ENCODE results near the gene CAMK4.
A peak's percentile ranks its signal among the peaks of the same experiment; 100 is the strongest.

CAMK4 gene

DNA sequence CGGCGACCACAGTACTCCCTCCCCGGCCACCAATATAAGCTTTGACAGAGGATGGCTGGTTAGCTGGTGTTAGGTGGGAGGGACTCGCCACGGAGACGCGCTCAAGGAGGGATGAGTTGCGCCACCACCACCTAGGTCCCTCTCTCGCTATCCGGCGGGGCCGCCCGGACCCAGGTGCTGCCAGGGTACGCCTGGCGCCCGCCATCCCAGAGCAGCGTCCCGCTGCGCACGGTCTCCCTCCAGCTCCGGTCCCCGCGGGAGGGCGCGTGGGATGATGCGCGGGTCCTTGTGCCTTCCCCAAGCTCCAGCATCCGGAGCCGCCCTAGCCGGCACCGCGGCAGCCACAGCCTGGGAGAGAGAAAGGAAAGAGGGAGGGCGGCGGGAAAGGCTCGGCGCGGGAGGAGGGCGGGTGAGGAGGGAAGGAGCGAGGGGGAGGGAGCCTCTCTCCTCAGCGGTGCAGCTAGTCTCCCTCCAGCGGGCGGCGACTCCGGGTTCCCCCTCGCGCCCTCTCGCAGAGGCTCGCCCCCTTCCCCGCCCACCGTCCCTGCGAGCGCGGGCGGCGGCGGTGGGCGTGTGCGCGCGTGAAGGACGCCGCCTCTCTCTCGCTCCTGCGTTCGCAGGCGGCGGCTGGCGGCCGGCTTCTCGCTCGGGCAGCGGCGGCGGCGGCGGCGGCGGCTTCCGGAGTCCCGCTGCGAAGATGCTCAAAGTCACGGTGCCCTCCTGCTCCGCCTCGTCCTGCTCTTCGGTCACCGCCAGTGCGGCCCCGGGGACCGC lies at the start of gene CAMK4:
CAMK4 (plus strand) TSS at position 598 of the 774 bp plus-strand sequence; CDS start at position 698, 100 bp downstream.
- DNase-seq = peak; percentile 65

DNA sequence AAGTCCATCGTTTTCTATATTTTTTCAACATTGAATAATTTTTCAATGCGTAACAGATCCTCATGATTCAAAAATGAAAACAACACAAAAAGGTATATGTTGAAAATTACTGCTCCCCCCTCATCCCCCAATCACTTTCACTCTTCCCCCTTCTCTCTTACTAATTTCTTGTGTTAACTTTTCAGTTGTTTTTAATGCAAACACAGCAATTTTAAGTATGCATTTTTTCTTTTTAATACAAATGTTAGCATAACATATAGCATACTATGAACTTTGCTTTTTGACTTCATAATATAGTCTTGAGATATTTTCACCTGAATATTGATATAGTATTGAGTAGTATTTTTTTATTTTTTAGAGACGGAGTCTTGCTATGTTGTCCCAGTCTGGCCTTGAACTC lies 41.1 kb upstream of the CAMK4 start:
- DNase-seq = no peak

DNA sequence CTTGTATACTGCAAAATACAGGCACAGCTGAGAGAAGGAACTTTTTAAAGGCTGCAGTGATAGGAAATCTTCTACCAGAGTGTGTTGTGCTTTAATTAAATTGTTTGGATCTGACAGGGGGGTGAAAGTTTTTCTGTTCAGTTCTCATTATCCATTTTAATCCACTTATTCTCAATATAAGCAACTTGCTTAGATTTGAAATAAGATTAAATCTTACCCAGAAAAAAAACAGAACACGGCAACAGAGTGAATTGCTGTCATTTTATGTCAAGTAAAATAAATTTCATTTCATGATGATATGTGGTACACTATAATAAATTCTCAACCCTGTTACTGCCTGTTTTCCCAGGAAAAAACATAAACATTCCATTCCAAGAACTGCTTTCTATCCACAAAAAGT lies 37.1 kb upstream of the CAMK4 start:
- DNase-seq = no peak

DNA sequence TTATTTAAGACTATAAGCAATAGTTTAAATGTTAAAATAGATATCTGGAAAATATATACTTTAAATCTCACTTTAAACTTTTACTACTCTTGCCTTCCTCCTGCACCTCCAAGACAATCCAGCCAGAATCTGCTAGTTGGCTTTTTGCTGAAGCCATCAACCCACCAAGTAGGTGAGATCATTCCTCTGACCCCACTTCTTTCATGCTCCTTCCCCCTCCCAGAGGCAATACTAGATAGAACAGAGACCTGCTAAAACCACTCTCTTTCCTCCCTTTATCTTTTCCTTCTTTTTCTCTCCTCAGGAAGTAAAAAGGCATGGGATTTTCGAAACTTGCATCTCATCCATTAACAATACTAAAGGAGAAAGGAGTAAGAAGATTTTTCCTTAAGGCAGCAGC lies 30.1 kb upstream of the CAMK4 start:
- no peak for DNase-seq

DNA sequence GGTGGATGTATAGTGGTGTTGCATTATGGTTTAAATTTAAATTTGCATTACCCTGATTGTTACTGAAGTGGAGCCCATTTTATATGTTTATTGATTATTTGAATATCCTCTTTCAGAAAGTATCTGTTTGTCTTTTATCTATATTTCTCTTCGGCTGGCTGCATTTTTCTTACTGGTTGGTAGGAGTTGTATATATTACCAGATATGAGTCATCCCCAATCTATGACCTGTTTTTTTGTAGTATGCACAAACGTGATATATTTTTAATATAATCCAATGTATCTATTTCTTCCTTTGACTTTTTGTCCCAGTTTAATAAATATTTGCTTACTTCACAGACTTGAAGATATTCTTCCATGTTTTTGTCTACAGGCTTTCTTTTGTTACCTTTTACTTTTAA lies 29.3 kb upstream of the CAMK4 start:
- no peak for DNase-seq

DNA sequence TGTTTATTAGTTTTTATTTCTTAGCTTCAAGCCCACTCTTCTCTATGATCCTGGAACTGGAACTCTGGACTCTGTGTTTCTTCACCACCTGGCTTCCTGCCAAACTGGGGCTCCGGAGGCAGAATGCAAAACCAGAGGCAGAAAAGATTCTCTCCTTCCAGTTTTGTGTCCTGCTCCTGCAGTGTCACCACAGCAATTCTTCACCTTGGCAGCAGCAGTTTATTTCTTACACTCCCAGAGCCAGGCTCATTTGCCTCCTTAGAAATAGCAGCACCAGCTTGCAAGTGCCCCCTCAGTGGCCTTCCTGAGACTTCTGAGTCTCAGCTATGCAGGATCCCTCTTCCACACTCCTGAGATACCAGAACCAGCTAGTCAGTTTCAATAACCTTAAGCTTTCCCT lies 26.7 kb upstream of the CAMK4 start:
- no peak for DNase-seq

DNA sequence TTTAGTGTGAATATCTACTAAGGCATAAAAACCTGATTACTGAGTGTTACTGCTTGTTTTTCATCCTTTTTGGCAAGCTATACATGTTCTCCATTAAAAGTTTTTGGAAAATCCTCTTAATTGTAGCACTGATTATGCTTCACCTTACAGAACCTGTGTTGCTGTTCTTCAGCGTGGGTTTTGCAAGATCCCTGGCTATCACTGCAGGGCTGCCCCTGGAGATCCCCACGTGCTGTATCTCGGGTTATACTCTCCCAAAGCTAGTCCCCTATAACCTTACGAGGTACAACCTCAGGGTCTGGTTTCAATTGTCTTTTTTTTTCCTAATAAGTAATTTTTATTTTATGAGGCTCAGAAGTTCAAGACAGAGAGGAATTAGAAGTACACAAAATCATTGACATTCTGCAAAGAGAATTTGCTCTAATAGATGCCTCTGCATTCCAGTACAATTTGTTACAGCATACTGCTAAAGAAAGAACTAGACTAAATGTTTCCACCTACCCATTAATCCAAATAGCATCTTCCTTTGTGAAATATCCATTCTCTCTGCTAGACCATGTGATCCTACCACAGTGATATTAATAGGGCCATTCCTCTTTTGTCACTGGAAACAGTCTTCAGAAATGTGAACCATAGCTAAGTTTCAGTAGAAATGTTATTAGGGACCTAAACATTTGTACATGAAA lies 25.8 kb upstream of the CAMK4 start:
- no peak for DNase-seq

DNA sequence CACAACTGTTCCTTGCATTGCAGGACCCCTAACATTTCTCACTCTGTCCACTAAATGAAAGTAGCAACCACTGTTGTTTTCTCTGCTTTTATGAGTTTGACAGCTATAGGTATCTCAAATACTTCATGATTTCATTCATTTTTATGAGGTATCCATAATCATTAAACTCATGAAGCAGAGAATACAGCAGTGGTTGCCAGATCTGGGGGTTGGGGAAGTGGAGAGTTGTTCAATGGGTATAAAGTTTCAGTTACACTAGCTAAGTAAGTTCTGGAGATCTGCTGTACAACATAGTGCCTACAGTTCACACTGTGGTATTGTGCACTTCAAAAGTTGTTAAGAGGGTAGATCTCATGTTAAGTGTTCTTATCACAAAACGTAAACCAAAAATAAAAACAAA lies 23.4 kb upstream of the CAMK4 start:
- no peak for DNase-seq

DNA sequence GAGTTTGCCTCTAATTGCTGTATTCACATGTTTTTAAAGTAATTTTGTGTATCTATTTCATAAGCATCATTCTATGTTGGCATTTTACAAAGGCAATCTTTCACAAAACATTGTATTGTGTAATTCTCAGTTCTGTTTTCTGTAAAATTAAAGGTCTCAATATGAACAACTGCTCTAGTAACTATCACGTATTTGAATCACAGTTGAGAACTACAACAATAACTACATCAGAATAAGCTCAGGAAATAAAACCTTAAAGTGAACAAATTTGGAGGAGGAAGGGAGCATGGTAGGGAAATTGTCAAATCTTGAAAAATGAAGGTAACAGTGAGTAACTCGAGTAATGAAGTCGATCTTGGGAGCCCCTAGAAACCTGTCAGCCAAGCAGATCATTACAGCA lies 22.5 kb upstream of the CAMK4 start:
- DNase-seq = no peak

DNA sequence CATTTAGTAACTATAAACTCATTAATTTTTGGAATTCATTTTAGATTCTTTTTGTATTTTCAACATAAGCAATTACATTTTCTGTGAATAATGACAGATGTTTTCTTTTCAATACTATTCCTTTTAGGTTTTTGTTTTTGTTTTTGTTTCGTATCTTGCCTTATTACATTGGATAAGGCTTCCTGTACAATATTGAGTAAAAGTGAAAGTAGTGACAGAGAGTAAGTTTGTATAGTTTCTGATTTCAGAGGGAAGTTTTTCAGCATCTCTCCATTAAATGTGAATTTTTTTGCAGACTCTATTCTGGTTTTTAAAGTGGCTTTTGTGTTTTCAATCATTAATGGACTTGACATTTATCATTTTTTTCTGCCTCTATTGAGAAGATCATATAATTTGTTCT lies 12.8 kb upstream of the CAMK4 start:
- no peak for DNase-seq

DNA sequence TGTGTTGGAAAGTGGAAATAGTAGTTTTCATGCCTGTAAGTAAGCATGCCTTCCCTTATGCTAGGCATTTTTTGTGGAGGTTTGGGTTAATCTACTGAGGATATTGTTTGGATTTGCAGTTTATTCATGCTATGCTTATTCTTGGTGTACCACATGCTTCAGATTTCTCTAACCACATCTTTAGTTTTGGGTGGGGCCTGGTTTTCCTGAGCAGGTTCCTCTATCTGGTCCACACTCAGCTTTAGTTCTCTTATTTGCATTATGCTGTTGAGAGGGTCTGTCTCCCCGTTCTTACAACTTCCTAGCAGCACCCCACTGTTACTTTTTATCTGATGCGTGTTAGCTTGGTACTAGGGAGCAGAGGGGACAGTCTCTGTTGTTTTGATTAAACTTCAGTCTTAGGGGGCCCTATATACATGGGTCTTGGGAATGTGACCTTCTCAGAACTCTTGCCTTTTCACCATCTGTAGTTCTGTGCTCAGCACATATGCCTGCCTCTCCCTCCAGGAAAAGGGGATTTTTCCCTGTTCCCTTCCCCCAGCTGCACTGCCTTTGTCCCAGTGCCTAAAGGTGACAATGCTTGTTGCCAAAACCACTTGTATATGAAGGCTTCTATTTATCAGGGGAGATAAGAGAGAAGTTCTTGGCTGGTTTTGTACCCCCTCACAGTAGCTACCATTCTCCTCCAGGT lies 10.0 kb upstream of the CAMK4 start:
- DNase-seq = no peak

DNA sequence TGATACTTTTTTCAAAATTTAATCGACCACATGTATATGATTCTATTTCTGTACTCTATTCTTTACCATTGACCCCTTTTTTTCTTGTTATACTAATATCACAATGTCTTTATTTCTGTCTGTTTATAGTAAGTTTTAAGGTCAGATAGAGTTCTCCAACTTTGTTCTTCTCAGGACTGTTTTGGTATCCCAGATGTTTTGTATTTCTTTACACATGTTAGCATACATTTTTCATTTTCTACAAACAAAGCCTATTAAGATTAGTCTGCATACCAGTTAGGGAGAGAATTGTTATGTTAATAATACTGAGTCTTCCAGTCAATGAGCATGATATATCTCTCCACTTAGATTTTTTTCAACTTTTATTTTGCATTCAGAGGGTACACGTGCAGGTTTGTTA lies 8.2 kb upstream of the CAMK4 start:
- no peak for DNase-seq

DNA sequence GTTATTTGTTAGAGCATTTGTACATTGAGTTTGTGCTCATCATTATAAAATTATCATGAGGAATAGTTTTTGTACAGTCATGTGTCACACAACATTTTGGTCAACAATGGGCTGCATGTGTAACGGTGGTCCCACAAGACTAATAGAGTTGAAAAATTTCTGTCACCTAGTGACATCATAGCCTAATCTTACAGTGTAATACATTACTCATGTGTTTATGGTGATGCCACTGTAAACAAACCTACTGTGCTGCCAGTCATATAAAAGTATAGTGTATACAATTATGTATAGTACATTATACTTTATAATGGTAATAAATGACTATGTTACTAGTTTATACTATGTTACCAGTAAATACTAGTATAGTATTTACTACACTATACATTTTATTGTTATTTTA lies 3.0 kb upstream of the CAMK4 start:
- no peak for DNase-seq

DNA sequence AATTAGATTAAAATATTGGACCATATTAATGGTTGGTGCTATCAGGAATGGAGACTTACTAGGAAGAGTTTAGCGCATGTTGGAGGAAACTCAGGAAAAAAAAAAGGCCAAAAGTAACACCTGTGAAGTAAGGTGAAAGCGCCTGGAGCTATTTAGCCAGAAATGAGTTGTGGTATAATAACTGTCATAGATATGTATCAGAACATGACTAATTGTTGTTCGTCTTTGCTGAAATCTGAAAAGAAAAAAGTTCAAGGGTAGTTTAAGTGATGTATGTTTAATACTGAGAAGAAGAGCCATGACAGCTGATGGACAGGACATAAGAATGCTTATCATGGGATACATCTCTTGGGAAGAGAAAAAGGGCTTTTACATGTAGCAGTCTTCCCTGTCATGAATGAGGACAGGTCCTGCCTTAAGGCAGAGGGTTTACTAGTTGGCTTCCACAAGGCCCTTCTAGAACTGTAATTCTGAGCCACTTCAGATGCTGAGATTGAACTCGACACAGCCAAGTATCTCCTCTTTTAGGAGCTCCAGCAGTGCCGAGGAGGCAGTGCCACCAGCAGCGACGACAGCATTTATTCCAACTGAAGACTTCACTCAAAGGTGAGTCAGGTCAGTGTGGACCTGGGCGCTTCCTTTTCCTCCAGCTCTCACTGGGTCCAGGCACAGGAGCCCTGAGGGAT lies 940 bp upstream of the CAMK4 start:
- no peak for DNase-seq

DNA sequence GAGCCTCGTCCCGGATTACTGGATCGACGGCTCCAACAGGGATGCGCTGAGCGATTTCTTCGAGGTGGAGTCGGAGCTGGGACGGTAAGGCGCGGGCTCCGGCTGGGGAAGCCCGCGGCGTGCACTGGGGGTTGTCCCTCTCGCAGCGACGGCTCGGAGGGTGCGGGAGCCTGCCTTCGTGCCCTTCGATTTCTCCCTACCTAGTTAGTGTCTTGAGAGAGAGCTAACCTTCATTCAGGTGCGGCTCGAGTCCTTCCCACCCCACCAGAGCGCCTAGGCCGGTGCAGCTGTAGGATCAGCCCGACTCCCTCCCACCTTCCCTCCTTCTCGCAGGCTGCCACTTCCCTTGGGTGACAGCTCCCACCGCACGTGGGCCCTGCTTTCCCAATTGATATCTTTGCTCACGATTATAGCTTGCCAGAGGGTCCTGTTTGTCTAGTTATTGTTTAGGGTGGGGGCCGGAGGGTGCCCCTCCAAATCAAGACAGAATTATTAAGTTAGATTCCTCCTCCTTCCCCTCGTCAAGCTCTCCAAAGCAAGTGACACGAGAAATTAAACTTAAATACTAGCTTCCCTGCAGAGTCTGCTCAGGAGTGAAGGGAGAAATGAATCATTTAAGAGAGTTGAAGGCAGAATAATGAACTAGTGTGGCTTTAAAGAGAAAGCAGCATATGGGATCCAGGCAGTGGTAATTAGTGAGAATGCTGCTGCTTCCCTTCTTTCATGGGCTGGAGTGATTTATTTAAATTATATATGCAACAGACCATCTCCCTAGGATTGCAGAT lies 569 bp downstream of the CAMK4 start:
- DNase-seq = no peak

DNA sequence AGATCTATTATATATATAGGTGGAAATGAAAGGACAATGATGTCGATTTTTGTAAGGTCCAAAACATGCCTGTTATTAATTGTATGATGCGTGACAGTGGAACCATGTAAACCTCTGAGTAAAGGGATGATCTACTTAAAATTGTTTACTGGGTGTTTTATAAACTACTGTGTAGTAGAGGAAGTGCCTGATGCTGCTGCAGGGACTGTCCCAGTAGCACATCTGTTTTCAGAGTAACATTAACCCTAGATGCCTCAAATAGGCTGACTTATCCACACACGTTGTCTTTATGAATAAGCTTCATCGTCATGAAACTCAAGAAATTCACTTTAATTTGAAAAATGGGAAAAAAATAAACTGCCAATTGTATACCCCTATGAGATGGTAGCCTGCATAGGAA lies 1.7 kb downstream of the CAMK4 start:
- DNase-seq = no peak

DNA sequence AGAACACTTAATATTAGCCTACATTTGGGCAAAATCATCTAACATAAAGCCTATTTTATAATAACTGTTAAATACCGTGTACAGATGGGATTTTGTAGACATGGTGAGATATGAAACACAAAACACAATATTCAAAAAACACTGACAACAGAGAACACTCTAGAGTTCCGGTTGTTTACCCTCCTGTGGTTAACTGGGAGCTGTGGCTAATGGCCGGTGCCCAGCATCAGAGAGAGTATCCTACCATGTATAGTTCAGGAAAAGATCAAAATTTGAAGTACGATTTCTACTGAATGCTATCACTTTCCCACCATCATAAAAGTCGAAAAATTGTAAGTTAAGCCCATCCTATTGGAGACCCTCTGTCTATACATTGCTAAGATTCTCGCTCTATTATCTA lies 2.4 kb downstream of the CAMK4 start:
- no peak for DNase-seq

DNA sequence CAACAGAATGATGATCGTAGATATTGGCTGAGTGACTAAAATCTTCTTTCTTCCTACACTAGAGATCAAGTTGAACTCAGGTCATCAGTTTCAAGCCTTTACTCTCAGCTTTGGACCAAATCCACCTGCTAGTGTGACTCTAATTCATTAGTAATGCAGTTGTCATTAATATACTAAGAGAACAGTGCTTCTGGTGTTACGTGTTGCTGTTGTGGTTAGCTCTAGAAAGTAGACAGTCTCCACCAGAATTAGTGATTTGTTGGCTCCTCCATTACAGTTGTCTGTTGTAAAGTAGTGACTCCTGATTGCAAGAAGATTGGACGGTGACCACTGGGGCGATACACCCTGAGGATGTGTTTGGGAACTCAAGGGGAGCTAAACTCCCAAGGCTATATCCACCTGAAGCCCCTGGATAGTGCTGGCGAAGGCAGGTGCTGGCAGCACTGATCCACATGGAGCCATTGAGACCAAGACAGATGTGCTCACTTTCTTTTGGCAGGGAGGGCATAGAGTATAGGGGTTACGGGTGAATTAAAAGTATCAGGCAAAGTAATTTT lies 3.1 kb downstream of the CAMK4 start:
- no peak for DNase-seq

DNA sequence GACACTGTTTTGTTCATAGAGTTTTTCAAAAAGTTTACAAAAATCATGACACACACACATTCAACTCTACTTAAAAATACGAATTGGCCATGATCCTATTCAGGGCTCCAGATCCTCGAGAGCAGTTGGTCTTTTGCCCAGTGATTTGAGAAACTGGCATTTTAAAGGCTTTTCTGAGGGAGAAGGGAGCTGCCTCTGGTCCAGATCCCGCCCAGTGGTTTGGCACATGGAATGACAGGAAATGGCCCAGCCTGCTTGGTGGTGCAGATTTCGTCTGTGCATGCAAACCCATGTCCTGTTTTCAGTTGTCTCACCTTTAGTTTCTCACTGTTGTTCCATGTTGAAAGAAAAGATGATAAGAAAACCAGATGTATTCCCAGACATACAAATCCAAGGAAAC lies 3.6 kb downstream of the CAMK4 start:
- no peak for DNase-seq

DNA sequence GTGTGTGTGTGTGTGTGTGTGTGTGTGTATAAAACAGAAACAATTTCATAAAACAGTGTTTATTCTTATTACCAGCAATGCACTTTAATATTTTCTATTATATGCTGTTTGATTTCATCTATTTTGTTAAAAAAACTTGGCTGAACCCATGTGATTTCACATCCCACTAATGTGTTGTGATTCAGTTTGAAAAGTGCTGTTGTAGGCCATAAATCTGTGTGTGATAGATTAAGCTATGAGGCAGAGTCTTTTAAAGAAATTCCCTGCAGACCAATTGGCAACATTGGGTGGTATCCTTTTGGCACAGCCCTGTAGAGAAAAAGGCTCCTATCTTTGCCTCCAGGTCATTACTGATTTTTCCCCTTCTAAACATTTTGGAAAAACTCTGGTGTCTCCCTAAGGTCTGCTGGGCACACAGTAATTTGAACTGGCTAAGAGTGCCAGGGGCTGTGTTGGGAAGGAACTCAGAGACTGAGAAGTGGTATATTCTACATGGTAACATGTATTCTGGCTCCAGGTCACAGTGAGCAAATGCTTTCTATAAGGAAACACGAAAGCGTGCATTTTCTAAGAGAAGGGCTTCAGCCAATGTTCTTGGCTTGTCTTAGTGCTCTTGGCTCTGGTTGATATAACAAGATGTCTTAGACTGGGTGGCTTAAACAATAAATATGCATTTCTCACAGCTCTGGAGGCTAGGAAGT lies 4.5 kb downstream of the CAMK4 start:
- DNase-seq = no peak

DNA sequence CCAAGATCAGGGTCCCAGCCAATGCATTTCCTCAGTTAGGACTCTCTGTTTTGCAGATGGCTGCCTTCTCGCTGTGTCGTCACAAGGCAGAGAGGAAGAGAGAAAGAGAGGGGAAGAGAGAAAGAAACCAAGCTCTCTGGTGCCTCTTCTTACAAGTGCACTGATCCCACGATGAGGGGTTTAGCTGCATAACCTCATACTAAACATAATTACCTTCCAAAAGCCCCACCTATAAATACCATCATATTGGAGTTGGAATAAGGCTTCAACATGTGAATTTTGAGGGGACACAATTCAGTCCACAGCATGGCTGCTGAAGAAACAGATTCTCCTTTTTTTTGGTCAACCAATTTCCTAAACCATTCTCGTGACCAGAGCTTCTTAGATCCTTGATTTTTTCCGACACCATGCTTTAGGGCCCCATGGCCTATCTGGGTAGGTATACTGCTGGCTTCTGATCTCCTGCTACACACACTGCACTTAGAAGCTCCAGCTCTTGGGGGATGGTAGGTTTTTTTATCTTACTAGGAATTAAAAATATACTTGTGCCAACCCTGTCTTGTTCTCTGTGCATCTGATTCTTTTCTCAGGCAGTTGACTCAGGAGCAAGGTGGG lies 5.1 kb downstream of the CAMK4 start:
- DNase-seq = no peak
